Stimulated activated naive CD8-positive, alpha-beta T cell treated with anti-CD3 and anti-CD28 coated beads, Interleukin-15, Interleukin-2, amounts not matched to agents 100 U/mL and 50 U/mL, for 24 hours (primary cell): ENCODE results near the gene ARRDC5.
A peak's percentile ranks its signal among the peaks of the same experiment; 100 is the strongest.
"Not testable (repeated sequence)": the region's sequence is repeated elsewhere in the genome, so short reads cannot be mapped to it uniquely, and the experiment has no call there.

Experiments used
- ATAC-seq: fragments of 150-1000 bp; cut with Tn5 transposase; one replicate; pipeline ENCODE4 v1.10.0; 2021
- DNase-seq: peaks from one replicate; pipeline ENCODE4 v3.0.0; 2021

The ARRDC5 gene

DNA sequence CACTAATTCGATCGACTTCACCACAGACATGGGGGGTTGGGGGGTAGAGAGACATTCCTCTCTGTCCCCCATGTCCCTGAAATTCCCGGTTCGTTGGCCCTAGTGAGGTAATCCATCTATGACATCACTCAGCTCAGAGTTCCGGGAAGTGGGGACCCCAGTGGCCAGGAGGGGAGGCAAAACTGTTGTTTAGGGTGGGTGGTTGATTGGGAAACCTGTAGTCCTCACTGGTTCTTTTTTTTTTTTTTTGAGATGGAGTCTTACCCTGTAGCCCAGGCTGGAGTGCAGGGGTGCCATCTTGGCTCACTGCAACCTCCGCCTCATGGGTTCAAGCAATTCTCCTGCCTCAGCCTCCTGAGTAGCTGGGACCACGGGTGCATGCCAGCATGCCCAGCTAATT is at the start of gene ARRDC5:
ARRDC5 (minus strand) TSS at position 101 of the 400 bp plus-strand sequence; CDS start at position 30, 71 bp downstream.
- ATAC-seq (no peak), DNase-seq (no peak)

- ATAC-seq (no peak), DNase-seq (no peak)
Observed at GRCh38 chr19:4951656-4952055, 49.0 kb upstream of the ARRDC5 start.

DNA sequence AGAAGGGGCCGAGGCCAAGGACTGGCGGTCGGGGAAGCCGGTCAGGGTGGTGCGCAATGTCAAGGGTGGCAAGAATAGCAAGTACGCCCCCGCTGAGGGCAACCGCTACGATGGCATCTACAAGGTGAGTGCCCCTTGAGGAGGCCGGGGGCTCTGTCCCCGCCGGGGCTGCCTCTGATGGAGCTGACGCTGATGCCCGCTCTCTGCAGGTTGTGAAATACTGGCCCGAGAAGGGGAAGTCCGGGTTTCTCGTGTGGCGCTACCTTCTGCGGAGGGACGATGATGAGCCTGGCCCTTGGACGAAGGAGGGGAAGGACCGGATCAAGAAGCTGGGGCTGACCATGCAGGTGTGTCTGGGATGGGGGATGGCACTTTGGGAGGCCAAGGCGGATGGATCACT is 48.0 kb upstream of the ARRDC5 start:
- DNase-seq, ATAC-seq: not testable (repeated sequence)

- not testable (repeated sequence) for ATAC-seq, DNase-seq
Observed at GRCh38 chr19:4941638-4942169, 39.0 kb upstream of the ARRDC5 start.

- ATAC-seq = no peak
- no peak for DNase-seq
Observed at GRCh38 chr19:4939466-4939865, 36.8 kb upstream of the ARRDC5 start.

- DNase-seq, ATAC-seq: not testable (repeated sequence)
Observed at GRCh38 chr19:4938461-4938860, 35.8 kb upstream of the ARRDC5 start.

GRCh38 chr19:4937060-4937459 is 34.4 kb upstream of the ARRDC5 start:
- ATAC-seq (no peak), DNase-seq (no peak)

- ATAC-seq = no peak
- DNase-seq = no peak
Observed at GRCh38 chr19:4935444-4935843, 32.7 kb upstream of the ARRDC5 start.

DNA sequence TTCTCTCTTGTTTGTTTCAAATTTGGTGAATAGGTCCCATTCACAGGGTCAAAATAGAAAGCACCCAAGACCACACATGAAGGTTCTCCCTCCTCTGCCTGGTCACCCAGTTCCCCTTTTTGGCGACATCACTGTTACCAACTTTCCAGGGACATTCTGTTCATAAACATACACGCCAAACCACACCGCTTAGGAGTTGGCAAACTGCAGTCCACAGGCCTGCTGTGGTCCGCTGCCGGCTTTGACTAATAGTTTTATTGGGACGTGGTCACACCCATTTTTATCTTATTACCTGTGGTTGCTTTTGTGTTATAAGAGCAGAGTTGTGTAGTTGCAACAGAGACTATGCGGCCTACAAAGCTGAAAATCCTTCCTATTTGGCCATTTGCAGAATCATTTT is 30.8 kb upstream of the ARRDC5 start:
- DNase-seq (no peak), ATAC-seq (no peak)

GRCh38 chr19:4932711-4933110 is 30.0 kb upstream of the ARRDC5 start:
- DNase-seq = no peak
- no peak for ATAC-seq

GRCh38 chr19:4930664-4931063 is 28.0 kb upstream of the ARRDC5 start:
- peak; percentile 21 for DNase-seq
- no peak for ATAC-seq

GRCh38 chr19:4929186-4929585 is 26.5 kb upstream of the ARRDC5 start:
- DNase-seq = no peak
- ATAC-seq = no peak

GRCh38 chr19:4923276-4923747 is 20.6 kb upstream of the ARRDC5 start:
- DNase-seq = no peak
- ATAC-seq = no peak

GRCh38 chr19:4922530-4923275 is 20.0 kb upstream of the ARRDC5 start:
- DNase-seq (no peak), ATAC-seq (peak; percentile 25)

DNA sequence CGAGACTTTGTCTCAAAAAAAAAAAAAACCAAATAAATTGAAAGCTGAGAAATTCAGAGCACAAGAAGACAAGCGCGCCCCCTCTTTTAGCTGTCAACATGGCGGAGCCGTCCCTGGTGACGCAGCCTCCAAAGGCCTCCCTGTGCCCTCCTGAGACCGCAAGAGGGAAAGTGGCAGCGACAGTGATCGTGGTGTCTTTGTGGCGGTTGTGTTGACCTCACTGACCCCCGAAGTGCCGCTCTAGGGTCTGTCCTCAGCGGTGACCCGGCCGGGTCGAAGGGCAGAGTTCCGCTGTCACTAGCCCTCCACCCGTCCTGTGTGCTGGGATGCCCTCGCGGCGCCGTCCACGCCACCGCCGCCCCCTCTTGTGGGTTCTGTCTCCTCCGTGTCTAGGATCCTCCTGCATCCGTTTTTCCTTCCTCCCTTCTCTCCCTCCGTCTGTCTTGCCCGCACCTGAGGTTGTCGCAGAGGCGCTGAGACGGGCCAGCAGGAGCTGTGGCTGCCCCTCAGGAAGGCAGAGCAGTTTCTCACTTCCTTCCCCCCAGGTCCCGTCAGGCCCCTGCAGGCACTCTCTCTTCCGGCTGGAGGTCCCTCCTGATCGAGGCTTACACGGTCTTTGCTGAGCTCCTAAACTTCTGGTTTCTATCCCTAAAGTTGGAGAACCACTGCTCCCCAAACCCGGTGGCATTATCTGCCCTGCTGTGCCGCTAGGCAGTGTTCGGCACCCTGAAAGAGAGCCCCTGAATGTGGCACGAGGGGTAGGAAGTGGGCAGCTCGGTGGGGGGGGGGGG is 13.8 kb upstream of the ARRDC5 start:
- DNase-seq = peak; percentile 52
- ATAC-seq = no peak

GRCh38 chr19:4914736-4915501 is 12.2 kb upstream of the ARRDC5 start:
- DNase-seq = peak; percentile 80
- peak; percentile 72 for ATAC-seq

- DNase-seq = peak; percentile 59
Observed at GRCh38 chr19:4913996-4914735, 11.5 kb upstream of the ARRDC5 start.

GRCh38 chr19:4911786-4912672 is 9.3 kb upstream of the ARRDC5 start:
- ATAC-seq (peak; percentile 37), DNase-seq (peak; percentile 77)

More at GRCh38 chr19:4913996-4914735, 11.5 kb upstream of the ARRDC5 start:
- no peak for ATAC-seq

- no peak for ATAC-seq
- no peak for DNase-seq
Observed at GRCh38 chr19:4911314-4911713, 8.6 kb upstream of the ARRDC5 start.

DNA sequence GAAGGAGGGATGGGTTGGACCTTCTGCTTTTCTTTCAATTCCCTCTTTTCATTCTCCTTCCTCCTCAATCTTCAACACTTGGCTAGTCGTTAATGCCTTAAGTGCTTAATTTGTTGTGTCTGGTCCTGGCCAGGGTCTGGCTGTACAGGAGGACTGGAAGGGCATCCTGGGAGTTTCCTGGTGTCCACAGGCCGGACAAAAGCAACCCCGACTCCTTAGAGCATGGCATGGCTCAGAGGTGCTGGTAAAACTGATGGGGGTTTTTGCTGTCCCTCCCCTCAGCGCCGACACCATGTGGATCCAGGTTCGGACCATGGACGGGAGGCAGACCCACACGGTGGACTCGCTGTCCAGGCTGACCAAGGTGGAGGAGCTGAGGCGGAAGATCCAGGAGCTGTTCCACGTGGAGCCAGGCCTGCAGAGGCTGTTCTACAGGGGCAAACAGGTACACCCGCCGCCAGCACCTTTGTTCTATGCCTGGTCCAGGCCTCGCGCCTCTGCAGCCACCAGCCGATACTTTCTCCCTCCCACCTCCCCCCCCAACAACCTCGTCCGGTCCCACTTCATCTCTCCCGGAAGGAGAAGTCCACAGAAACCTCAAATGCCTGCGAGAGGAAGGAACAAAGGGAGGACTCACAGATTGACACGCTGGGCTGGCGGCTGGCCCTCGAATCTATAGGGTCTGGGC is 8.0 kb upstream of the ARRDC5 start:
- ATAC-seq (no peak), DNase-seq (peak; percentile 46)
